KOPT-K1 (cell line): Measurements from ENCODE around the gene STX18.

Experiments
- H3K27ac ChIP-seq: fragments of 200-600 bp; sonication (generic); 2 replicates; pipeline ENCODE4 v1.5.1; 2016; ENCODE audit warnings: antibody characterized with exemption, mild to moderate bottlenecking, low read depth, low read length; ENCODE audit not compliant: poor library complexity, severe bottlenecking
- H3K36me3 ChIP-seq: fragments of 200-600 bp; sonication (generic); 2 replicates; pipeline ENCODE4 v1.5.1; 2017; ENCODE audit warnings: antibody characterized with exemption, mild to moderate bottlenecking, low read length, moderate library complexity; ENCODE audit not compliant: insufficient read depth
- H3K9me3 ChIP-seq: fragments of 200-600 bp; sonication (generic); 2 replicates; pipeline ENCODE4 v1.5.1; 2017; ENCODE audit warnings: antibody characterized with exemption, low read length, mild to moderate bottlenecking; ENCODE audit not compliant: insufficient read depth, poor library complexity, severe bottlenecking

STX18 gene

DNA sequence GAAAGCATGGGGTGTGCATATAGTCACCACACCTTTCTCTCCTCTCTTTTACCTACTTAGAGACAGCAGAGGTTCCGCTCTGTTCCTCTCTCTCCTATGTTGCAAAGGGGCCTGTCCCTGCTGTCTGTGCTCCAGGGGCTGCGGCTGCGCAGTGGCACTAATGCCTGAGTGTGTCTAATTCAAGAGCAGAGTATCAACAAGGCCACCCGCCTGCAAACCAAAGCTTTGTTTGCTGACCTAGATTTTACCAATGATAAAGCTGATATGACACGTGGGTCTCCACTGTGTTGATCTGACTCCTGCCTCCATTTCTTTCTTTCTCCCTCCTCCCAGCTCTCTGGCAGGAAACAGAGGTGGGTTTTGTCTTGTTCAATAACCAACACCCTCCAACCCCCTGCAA, 80.0 kb downstream of the STX18 start:
- H3K9me3 ChIP-seq, result peaks cover 20% of the 10 kb centered on the region
- peak overlapping the region; percentile 42 for H3K27ac ChIP-seq
- H3K36me3 ChIP-seq, result peaks cover 44% of the 10 kb centered on the region

DNA sequence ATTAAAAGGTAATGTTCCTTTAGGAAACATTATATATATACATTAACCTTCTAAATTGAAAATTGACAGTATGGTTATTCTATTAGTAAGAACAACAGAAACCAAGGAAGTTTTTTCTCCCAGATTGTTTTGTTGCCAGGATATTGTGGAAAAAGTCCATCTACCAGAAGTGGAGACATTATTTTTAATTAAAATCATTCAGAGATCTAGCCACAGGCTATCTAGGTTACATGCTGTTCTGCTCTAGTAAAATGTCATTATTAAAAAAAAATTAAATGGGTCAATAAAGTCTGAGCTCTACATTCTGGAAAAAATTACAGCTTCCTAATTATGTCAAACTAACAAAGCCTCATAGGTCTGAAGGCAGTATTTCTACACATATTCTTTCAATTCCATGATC, 80.7 kb downstream of the STX18 start:
- H3K27ac ChIP-seq, result no peak overlapping the region
- peaks cover 44% of the 10 kb centered on the region for H3K36me3 ChIP-seq
- H3K9me3 ChIP-seq, result peaks cover 13% of the 10 kb centered on the region

DNA sequence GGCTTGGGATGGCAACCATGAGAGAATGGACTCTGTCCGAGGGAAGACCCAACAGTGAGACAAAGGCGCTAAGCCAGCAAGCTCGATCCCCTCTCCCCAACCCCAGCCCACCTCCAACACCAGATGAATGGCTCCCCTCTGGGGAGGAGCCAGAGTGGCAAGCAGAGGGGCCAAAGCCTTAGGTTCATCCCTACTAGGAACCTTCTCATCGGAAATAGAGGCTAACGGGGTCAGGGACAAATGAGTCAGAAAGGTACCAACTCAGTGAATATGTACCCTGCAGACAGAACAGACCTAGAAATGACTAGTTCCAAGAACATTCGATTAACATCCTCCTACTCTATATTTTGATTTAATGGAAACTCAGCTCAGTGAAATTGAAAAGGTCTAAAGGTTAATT, 81.1 kb downstream of the STX18 start:
- Histone ChIP-seq H3K9me3 (peaks cover 9% of the 10 kb centered on the region), H3K27ac (no peak overlapping the region), H3K36me3 (peaks cover 44% of the 10 kb centered on the region)

DNA sequence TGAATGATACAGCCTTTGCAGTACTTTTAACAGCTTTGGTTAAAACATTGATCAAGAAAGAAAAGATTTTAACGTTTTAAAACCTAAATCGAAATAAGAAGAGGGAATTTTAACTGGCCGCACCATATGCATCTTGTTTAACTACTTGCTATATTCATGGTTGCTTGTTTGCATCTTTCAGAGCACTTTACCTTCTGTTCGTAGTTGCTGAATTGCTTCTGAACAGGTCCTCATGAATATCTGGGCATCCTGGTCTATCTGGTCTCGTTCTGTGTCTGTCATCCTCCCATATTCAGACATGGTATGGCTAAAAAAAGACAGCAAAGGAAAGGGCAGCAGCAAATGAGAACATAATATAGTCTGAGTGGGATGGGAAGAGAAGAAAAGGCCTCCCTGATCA, 82.7 kb downstream of the STX18 start:
- Histone ChIP-seq H3K36me3 (peaks cover 49% of the 10 kb centered on the region), H3K9me3 (no peaks in the 10 kb centered on the region), H3K27ac (no peak overlapping the region)

DNA sequence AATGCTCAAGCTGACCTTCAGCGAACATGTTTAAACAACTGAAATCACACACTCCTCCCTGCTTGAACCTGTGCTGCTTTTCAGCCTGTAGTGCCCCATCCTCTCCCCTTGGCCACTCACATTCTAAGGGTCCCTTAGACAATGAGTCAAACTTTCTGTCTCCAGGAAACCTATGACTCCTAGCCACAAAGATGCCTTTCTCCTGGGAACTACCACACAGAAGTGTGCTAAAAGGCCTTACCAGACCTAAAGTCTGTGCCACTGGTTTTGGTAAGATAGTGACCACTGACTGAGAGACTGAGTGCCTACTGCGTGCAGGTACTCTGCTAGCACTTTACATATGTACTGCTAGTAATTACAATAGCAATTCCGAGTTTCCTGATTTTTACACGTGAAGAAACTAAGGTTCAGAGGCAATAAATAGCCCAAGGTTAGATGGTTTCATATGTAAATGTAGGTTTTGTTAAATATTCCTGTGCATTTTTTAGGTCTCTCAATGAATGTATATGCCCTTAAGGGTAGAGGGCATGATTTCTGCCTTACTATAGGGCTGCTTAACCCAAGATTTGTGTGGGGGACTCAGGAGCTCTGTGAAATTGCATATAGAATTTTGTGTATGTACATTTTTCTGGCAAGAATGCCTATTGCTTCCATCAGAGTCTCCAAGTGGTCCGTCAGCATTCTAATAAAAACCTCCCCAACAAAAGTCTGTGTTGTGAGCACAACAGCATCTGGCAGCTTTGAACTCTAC, 83.9 kb downstream of the STX18 start:
- Histone ChIP-seq H3K9me3 (no peaks in the 10 kb centered on the region), H3K36me3 (peaks cover 59% of the 10 kb centered on the region), H3K27ac (no peak overlapping the region)

DNA sequence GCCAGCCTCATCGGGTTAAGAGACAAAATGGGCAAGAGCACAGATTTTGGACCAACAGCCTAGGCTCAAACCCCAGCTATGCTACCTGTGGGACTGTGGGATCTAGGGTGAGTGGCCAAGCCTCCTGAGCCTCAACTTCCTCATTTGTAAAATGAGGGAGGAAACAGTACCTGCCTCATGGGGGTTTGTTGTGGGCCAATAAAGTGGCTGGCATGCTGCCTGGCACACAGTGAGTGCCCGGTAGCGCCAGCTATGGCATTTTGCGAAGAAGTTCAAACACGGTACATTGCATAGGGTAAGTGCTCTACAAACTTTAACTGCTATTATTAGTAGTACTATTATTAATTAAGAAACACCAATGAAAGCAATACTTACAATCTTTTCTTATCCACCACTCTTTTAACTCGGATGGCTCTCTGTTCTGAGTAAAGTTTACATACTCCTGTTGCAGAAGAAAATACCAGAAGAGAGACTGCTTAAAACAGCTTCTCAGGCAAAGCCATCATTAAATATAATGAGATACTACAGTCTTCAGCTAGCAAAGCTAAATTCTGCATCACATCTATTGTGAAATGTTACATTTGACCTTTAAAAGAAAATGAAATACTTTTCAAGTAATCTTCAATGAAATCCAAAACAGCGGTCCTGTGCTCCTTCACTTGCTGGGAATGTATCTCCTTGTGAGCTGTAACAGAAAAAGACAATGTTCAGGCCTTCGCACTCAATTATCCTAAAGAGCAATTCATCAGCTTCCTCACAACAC, 84.9 kb downstream of the STX18 start:
- Histone ChIP-seq H3K27ac (no peak overlapping the region), H3K9me3 (no peaks in the 10 kb centered on the region), H3K36me3 (peaks cover 68% of the 10 kb centered on the region)

DNA sequence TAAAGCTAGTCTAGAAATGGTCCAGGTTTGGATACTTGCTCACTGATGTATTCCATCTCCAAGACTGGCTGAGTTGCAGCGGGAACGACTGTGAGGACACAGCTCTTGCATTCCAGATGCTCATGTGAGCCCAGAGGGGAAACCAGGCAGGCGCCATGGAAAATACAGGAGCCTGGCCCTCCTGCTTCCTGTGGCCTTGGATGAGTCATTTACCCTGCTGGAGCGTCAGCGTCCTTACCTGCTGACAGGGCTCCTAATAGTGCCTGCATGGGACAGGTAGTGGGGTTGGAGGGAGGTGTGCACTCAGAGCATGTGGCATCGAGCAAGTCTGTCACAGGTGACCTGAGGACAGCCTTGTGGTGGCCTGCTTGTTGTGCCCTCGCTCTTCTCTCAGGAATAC, 85.5 kb downstream of the STX18 start:
- Histone ChIP-seq H3K9me3 (no peaks in the 10 kb centered on the region), H3K36me3 (peaks cover 75% of the 10 kb centered on the region), H3K27ac (no peak overlapping the region)

DNA sequence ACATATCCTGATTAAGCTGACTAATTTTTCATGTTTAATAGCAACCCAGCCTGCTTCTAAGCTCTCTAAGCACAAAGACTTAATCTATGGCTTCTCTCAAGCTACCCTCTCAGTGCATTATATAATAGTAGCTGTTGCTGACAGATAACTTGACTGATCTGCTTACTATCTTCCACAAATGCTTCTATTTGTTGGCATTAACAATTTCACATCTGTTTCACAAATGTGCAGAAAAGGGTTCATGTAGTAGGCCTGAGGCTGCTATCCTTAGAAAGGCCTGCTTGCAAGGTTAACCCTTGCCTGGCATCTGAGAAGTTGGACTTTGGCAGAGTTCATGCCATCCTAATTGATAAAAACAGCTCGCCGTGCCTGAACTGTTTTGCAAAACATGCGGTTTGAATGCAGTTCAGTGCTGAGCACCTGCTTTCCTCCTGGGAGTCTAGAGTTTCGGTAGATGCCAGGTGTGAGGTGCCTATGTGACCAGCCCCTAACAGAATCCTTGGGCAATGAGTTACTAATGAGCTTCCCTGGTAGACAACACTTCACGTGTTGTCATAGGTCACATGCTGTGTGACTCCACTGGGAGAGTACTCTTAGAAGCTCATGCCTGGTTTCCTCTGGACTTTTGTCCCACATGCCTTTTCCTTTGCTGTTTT, 86.5 kb downstream of the STX18 start:
- peaks cover 76% of the 10 kb centered on the region for H3K36me3 ChIP-seq
- H3K27ac ChIP-seq, result no peak overlapping the region
- no peaks in the 10 kb centered on the region for H3K9me3 ChIP-seq

DNA sequence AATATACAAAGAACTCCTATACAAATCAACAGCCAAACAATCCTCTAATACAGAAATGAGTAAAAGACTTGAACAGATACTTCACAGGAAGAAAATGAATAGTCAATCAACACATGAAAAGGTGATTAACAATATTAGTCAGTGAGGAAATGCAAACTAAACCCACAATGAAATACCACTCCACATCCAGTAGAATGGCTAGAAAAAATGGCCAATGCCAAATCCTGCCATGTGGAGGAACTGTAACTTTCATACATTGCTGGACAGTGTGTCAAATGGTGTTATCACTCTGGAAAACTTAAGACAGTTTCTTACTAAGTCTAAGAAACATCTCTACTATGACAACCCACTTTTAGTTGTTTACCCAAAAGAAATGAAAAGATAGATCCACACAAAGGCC, 95.4 kb downstream of the STX18 start:
- Histone ChIP-seq H3K36me3 (0 out of 2 replicates have a peak, but pooled peaks cover 2% of the 10 kb centered on the region), H3K27ac (no peak overlapping the region), H3K9me3 (no peaks in the 10 kb centered on the region)

DNA sequence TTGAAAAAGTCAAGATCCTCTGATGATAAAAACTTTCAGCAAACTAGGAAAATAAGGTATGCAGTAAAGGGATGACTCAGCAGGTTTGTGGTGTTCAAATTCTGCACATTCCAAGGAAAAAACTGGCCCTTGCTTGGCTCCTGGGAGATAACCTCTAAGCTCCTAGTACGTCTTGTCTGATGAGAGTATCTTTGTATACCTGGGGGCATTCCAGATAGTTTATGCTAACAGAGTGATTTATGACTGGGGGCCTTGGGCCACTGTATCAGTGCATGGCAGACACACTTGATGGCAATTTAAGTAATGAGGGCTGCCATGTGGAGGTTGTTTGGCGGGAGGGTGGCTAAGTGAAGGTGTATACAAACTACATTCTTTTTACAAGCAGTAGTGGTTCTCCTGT, 98.0 kb downstream of the STX18 start:
- Histone ChIP-seq H3K9me3 (no peaks in the 10 kb centered on the region), H3K27ac (no peak overlapping the region), H3K36me3 (0 out of 2 replicates have a peak, but pooled peaks cover 4% of the 10 kb centered on the region)

DNA sequence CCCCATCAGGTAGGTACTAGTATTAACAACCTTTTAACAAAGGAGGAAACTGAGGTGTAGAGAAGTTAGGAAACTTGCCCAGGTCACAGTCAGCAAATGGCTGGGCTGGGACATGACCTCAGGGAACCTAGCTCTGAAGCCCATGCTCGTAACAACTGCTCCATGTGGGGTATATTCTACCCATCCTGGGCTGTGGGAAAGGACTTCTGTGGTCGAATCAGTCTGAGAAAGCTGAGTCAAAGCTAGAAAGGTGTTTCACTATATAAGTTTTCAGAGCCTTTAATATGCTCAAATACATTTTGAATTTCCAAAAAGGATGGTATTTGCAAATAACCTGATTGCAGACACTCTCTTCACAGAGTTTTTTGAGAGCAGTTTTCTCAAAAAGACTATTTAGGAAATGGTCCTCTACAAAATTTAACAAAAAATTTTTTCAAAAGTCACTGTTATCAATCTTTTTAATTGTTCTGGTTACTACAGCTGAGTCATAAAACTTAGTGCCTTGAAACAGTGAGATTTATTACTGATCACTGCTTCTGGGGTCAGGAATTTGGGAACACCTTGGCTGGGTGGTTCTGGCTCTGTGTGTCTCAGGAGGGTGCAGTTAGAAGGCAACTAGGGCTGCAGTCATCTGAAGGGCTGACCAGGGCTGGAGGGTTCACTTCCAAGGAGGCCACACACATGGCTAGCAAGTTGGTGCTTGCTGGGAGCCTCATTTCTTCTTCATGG, 101.4 kb downstream of the STX18 start:
- Histone ChIP-seq H3K36me3 (peaks cover 19% of the 10 kb centered on the region), H3K9me3 (no peaks in the 10 kb centered on the region), H3K27ac (no peak overlapping the region)

DNA sequence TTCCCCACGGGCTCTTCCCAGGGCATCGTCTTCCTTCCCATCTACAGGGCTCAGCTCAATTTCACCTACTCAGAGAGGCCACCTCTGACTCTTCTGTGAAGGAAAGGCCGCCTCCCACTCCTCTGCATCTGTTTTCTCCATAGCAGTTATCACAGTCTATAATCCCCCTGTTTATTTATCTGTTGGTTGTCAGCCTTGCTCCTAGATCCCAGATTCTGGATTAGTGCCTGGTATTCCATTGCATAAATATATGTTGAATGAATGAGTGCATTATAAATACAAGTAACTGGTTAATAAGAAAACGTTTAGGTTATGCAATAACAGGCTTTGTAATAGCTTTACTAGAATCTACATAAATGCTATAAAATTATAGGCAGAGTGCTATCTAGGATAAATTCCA, 102.1 kb downstream of the STX18 start:
- Histone ChIP-seq H3K27ac (no peak overlapping the region), H3K9me3 (no peaks in the 10 kb centered on the region), H3K36me3 (peaks cover 24% of the 10 kb centered on the region)

DNA sequence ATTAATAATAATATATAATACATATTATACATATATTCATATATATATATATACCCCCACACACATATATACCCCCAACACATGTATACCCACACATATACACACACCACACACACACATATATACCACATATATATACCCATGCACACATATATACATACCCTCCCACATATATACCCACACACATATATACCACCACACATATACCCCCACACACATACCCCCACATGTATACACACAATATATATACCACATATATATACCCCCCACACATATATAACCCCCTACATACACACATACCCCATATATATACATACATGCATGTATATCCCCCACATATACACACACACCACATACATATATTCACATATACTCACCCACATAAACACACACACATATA, 103.0 kb downstream of the STX18 start:
- no peak overlapping the region for H3K27ac ChIP-seq
- H3K36me3 ChIP-seq, result peaks cover 33% of the 10 kb centered on the region
- no peaks in the 10 kb centered on the region for H3K9me3 ChIP-seq

DNA sequence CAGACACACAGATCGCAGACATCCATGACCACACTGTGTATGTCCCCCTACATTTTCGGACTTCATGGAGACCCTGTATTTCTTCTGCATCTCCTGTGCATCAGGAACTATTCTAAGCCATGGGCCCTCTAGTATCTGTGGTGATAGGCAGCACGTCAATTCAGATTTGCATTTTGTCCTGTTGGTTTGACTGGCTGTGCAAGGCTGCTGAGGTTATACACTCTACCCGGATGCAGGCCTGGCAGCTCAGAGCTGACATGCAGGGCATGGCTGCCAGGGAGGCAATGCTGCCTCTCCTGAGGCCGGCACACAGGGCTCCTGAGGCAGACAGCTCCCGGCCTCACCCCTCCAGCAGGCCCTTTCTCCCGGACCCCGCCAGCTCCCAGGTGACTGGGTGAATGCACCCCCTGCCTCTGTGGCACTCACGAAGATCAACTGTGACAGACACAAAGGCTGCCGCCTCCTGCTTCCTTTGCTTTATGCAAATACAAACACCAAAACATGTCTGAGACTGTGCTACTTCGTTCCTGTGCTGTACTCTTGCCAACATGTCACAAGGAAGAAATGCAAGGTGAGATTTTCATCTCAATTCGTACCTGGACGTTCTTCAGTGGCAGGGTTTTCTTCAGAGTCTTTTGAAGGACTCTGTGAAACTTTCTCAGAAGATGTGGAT, 103.9 kb downstream of the STX18 start:
- Histone ChIP-seq H3K9me3 (no peaks in the 10 kb centered on the region), H3K27ac (no peak overlapping the region), H3K36me3 (peaks cover 35% of the 10 kb centered on the region)
